ENCODE data around the gene WDR3. TPM values are rescaled to one million over a fixed set of nuclear protein-coding genes. Genes with fewer than 3 reads are reported as not detected.

Gene WDR3
- total RNA-seq, 1 donor from 2014 or later = 27.8 TPM

Other genes starting within 250 kb of the WDR3 start
- gene GDAP2, start 118 bp upstream of the WDR3 start, total RNA-seq = 20.4 and 22.4 TPM in 2 replicates

Measured in T-helper 2 cell treated with Interferon-gamma antibody and Interleukin-4, amounts not matched to agents 100 ng/mL and 5 ng/mL, for 36 hours (primary cell).